RCC 7860 (cell line): Measurements from ENCODE around the gene ZNF831.

ENCODE experiments used
- DNase-seq: peaks from one replicate; pipeline ENCODE4 v3.0.0-alpha.2; 2015; ENCODE audit warnings: low spot score
- FAIRE-seq: peaks from 2 replicates; lab custom pipeline; 2012; peaks lifted over from hg19 to GRCh38; lab: Jason Lieb, UNC

The ZNF831 gene

DNA sequence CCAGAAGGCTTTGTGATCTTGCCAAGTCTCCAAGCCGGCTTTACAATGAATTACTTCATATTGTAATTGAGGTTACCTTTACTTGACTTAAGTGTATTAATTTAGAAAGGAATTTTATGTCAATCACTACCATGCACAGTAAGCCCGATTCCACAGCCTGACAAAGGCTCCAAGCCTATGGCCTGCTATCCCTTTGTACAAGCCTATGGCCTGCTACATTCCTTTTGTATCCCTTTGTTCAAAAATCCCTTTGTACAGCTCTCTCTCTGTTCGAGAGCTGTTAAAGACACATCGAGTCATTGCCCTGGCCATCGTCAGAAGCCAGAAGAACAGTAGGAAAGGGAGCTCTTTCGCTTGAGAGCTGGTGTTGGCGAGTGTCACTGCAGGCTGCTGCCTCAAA, 134.1 kb downstream of the ZNF831 start:
- FAIRE-seq (no peak), DNase-seq (no peak)

DNA sequence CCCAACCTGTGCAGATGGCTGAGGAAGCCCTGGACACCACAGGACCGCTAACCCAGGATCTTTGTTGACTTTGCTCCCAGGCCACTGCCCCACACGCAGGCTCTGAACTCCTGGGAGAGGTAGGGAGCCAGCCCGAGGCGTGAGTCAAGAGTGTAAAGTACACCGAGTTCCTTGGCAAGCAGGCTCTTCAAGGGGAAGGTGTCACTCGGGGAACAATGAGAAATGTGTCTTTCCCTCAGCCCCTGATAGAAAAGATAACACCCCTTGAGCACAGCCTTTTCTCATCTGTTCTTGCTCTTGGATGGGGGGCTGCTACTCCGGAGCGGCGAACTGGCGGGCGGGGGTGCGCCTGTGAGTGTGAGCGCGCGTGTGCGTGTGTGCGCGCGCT, 136.3 kb downstream of the ZNF831 start:
- no peak for DNase-seq
- FAIRE-seq = no peak

DNA sequence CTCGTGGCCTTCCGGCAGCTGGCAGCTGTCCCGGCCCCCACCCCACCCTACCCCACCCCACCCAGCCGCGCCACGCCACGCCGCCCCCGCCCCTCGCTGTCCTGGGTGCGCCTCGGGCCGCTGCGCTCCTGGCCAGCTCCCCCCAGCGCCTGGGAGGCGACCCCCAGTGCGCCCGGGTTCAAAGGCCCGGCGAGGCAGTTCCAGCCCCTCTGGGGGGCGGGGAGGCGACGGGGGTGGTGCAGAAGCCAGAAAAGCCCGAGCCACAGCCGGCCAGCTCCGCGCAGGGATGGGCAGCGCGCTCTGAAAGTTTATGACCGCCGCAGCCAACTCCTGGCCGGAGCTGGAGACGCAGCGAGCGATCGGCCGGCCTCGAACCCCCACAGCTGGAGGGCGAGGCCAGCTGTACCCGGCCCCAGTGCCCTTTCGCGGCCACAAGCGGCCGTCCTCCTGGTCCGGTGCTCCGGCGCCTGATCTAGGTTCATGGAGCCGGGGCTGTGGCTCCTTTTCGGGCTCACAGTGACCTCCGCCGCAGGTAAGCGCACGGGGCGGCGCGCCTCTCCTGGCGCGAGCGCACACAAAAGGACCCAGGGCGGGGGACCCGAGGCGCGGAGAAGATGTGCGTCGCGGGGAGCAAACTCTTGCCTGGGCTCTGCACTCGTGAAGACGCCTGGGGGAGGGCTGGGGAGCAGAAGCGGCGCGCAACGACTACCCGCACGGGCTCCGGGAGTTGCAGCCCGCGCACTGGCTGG, 136.9 kb downstream of the ZNF831 start, which contains the start of gene EDN3:
TSS of gene EDN3 (plus strand) at position 279 of the 749 bp plus-strand sequence. CDS start at position 481, 202 bp downstream.
- FAIRE-seq = no peak
- DNase-seq = no peak

DNA sequence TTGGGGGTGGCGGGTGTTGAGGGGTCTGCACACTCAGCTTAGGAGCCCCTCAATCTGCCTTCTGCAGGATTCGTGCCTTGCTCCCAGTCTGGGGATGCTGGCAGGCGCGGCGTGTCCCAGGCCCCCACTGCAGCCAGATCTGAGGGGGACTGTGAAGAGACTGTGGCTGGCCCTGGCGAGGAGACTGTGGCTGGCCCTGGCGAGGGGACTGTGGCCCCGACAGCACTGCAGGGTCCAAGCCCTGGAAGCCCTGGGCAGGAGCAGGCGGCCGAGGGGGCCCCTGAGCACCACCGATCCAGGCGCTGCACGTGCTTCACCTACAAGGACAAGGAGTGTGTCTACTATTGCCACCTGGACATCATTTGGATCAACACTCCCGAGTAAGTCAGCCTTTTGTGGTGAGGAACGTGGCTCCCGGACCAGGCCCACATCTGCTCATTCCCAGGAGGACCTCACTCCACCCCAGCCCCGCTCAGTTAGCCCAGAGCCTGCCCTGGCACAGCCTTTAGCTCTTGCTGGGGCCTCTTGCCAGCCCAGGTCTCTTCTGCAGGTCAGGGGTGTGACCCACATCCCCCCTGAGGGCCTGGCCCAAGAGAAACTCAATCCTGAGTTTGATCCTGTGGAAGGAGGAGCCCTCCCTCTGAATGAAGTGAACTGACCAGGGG, 137.9 kb downstream of the ZNF831 start:
- no peak for DNase-seq
- no peak for FAIRE-seq

DNA sequence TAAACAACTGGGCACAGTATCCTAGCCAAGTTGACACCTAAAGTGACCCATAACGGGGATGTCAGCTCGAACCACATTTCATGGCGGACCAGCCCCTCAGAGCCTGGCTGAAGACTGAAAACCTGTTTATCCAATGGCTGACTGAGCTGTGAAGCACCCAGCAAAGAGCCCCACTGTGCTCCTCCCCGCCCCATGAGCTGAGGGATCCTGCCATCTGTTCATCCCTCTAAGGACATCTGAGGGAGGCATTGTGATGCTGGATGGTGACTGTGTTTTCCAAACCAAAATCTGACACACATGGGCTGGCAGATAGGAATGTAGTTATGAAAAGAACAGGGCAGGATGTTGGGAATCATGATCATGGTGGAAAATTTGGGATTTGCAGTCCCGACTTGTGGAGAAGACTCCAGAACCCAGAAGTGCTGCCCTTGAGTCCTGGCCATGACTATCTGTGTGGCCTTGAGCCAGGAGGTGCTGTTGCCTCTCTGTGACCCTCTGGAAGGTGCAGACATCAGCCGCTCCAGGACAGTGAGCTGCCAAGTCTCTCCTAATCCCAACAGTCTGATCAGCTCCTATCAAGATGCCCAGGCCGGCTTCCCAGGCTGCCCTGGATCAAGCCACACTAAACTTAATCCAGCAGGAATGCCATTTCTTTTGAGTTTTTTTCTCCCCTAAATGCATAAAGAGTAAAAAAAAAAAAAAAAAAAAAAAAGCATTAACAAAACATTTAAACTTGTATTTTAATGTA, 142.5 kb downstream of the ZNF831 start:
- FAIRE-seq (no peak), DNase-seq (no peak)

DNA sequence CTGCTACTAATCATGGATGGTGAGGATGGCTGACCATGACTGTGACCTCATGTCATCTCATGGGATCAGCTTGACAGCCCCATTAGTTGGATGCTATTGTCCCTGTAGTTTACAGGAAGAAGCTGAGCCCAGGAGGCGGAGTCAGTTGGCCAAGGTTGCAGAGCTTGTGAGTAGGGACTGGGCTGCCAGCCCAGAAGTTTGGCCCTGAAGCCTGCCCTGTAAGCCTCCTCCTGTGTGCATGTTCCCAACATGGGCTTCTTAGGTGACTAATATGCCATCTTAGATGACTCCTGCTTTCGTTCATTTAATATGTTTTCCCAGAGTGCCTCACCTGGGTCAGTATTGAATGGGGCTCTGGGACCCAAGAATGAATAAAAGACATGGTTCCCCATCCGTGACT, 143.6 kb downstream of the ZNF831 start:
- FAIRE-seq = no peak

More for the DNA sequence above, 143.6 kb downstream of the ZNF831 start:
- no peak for DNase-seq
